IMR-90 (cell line): ENCODE data around the gene SAMHD1. TPM values are rescaled to one million over a fixed set of nuclear protein-coding genes. Genes with fewer than 3 reads are reported as not detected.
A peak's percentile ranks its signal among the peaks of the same experiment; 100 is the strongest.

ENCODE experiments used
- ATAC-seq: fragments of 200-7000 bp; cut with Tn5 transposase; 2 replicates; pipeline ENCODE4 v1.9.1; 2020; ENCODE audit warnings: low read depth, mild to moderate bottlenecking, moderate library complexity
- BruUV-seq: library from RNA; stranded (reverse); fragments of 400-500 nt; replicated peaks from 2 replicates; lab custom pipeline; 2021; lab: Mats Ljungman, UMichigan
- CTCF ChIA-PET: fragments of 300-600 bp; formaldehyde crosslinking; extraction: SDS; loops from one replicate; lab custom pipeline; 2021; ENCODE audit warnings: antibody characterized with exemption; lab: Yijun Ruan, JAX
- POLR2A ChIA-PET: fragments of 300-600 bp; sonication (Branson Sonifier 250); formaldehyde crosslinking; loops from one replicate; lab custom pipeline; 2022; ENCODE audit warnings: antibody characterized with exemption; ENCODE audit not compliant: unreplicated experiment; lab: Charles Lee
- DNase-seq: peaks from one replicate; pipeline ENCODE4 v3.0.0; 2013
- H2AFZ ChIP-seq: replicated peaks from 2 replicates; pipeline ENCODE3; 2013; ENCODE audit warnings: low read length, mild to moderate bottlenecking; ENCODE audit not compliant: poor library complexity
- H2AK5ac ChIP-seq: 2 replicates; pipeline ENCODE4 v1.6.1; 2013; ENCODE audit warnings: low read depth, low read length, inconsistent platforms
- H2AK9ac ChIP-seq: replicated peaks from 2 replicates; pipeline ENCODE3; 2013; ENCODE audit warnings: mild to moderate bottlenecking, low read depth, low read length, moderate library complexity; ENCODE audit not compliant: poor library complexity
- H2BK120ac ChIP-seq: 2 replicates; pipeline ENCODE4 v1.6.1; 2013; ENCODE audit warnings: low read depth, low read length, inconsistent platforms
- H2BK15ac ChIP-seq: 3 replicates; pipeline ENCODE4 v1.6.1; 2013; ENCODE audit warnings: low read depth, low read length, inconsistent platforms
- H2BK20ac ChIP-seq: 2 replicates; pipeline ENCODE4 v1.6.1; 2013; ENCODE audit warnings: low read depth, mild to moderate bottlenecking, inconsistent platforms, low read length, moderate library complexity
- H2BK5ac ChIP-seq: 2 replicates; pipeline ENCODE4 v1.6.1; 2013; ENCODE audit warnings: mild to moderate bottlenecking, low read depth, low read length, inconsistent platforms; ENCODE audit not compliant: poor library complexity, severe bottlenecking
- H3K14ac ChIP-seq: replicated peaks from 2 replicates; pipeline ENCODE4 v1.6.1; 2013; ENCODE audit warnings: low read depth, low read length, inconsistent platforms
- H3K18ac ChIP-seq: 2 replicates; pipeline ENCODE4 v1.6.1; 2013; ENCODE audit warnings: low read depth, low read length, control low read depth
- H3K23ac ChIP-seq: 2 replicates; pipeline ENCODE4 v1.6.1; 2013; ENCODE audit warnings: low read depth, low read length, inconsistent platforms
- H3K27ac ChIP-seq: 2 replicates; pipeline ENCODE4 v1.5.1; 2013; ENCODE audit warnings: mild to moderate bottlenecking, control low read depth, low read length; ENCODE audit not compliant: insufficient read depth
- H3K27me3 ChIP-seq: 2 replicates; pipeline ENCODE4 v1.6.1; 2013; ENCODE audit warnings: low read length; ENCODE audit not compliant: control insufficient read depth, insufficient read depth
- H3K36me3 ChIP-seq: 2 replicates; pipeline ENCODE4 v1.6.1; 2013; ENCODE audit warnings: low read length, mixed read lengths; ENCODE audit not compliant: control insufficient read depth, insufficient read depth
- H3K4ac ChIP-seq: 2 replicates; pipeline ENCODE4 v1.6.1; 2013; ENCODE audit warnings: low read depth, low read length, inconsistent platforms
- H3K4me1 ChIP-seq: 2 replicates; pipeline ENCODE4 v1.6.1; 2013; ENCODE audit warnings: low read length, mixed read lengths; ENCODE audit not compliant: control insufficient read depth, insufficient read depth
- H3K4me2 ChIP-seq: 2 replicates; pipeline ENCODE4 v1.6.1; 2013; ENCODE audit warnings: low read depth, mild to moderate bottlenecking, control low read depth, low read length, moderate library complexity
- H3K4me3 ChIP-seq: 2 replicates; pipeline ENCODE4 v1.5.1; 2013; ENCODE audit warnings: low read depth, mild to moderate bottlenecking, control low read depth, low read length, moderate library complexity; ENCODE audit not compliant: insufficient read depth
- H3K56ac ChIP-seq: 2 replicates; pipeline ENCODE4 v1.6.1; 2013; ENCODE audit warnings: low read length, inconsistent platforms; ENCODE audit not compliant: insufficient read depth; ENCODE audit errors: extremely low read depth
- H3K79me1 ChIP-seq, 2 experiments: 2 replicates each; pipeline ENCODE4 v1.6.1; 2013; ENCODE audit warnings: low read length in 2 of 2, inconsistent platforms in 1 of 2, low read depth in 1 of 2
- H3K9ac ChIP-seq: 2 replicates; pipeline ENCODE4 v1.6.1; 2013; ENCODE audit warnings: low read depth, low read length, control low read depth
- H3K9me1 ChIP-seq: 2 replicates; pipeline ENCODE4 v1.6.1; 2013; ENCODE audit warnings: low read length, inconsistent platforms; ENCODE audit not compliant: insufficient read depth
- H3K9me3 ChIP-seq: 2 replicates; pipeline ENCODE4 v1.6.1; 2013; ENCODE audit warnings: low read length; ENCODE audit not compliant: control insufficient read depth, insufficient read depth
- H4K20me1 ChIP-seq: 2 replicates; pipeline ENCODE4 v1.6.1; 2013; ENCODE audit warnings: low read length, inconsistent platforms; ENCODE audit not compliant: insufficient read depth
- H4K5ac ChIP-seq: 2 replicates; pipeline ENCODE4 v1.6.1; 2013; ENCODE audit warnings: mild to moderate bottlenecking, low read depth, low read length, control low read depth
- H4K8ac ChIP-seq, 2 experiments: 2 replicates each; pipeline ENCODE4 v1.6.1; 2013; ENCODE audit warnings: low read depth in 2 of 2, low read length in 2 of 2, control low read depth in 1 of 2, inconsistent platforms in 1 of 2
- H4K91ac ChIP-seq: 2 replicates; pipeline ENCODE4 v1.6.1; 2013; ENCODE audit warnings: low read depth, low read length, inconsistent platforms; ENCODE audit not compliant: insufficient read depth
- BHLHE40 ChIP-seq: fragments of 150-350 bp; IDR thresholded peaks from 2 replicates; pipeline ENCODE4 v1.6.1; 2016; ENCODE audit warnings: mild to moderate bottlenecking, low read depth, low read length
- CEBPB ChIP-seq: IDR thresholded peaks from 2 replicates; pipeline ENCODE4 v1.6.1; 2012; ENCODE audit warnings: low read depth, low read length, improper control_type of control experiment
- CHD1 ChIP-seq: IDR thresholded peaks from 2 replicates; pipeline ENCODE4 v1.6.1; 2012; ENCODE audit warnings: low read depth, low read length, improper control_type of control experiment
- CTCF ChIP-seq: conservative IDR thresholded peaks from 2 replicates; pipeline ENCODE4 v1.5.1; 2012; ENCODE audit warnings: mild to moderate bottlenecking, low read depth, low read length, improper control_type of control experiment
- ELK1 ChIP-seq: fragments of 150-350 bp; IDR thresholded peaks from 2 replicates; pipeline ENCODE4 v1.6.1; 2016; ENCODE audit warnings: low read depth, mild to moderate bottlenecking, low read length, moderate library complexity, borderline replicate concordance
- FOS ChIP-seq: fragments of 150-350 bp; IDR thresholded peaks from 2 replicates; pipeline ENCODE4 v1.6.1; 2016; ENCODE audit warnings: low read depth, low read length
- MAFK ChIP-seq: IDR thresholded peaks from 2 replicates; pipeline ENCODE4 v1.6.1; 2012; ENCODE audit warnings: low read depth, low read length, improper control_type of control experiment
- MAZ ChIP-seq: IDR thresholded peaks from 2 replicates; pipeline ENCODE4 v1.6.1; 2012; ENCODE audit warnings: low read depth, mild to moderate bottlenecking, low read length, improper control_type of control experiment, moderate library complexity, borderline replicate concordance
- MXI1 ChIP-seq: IDR thresholded peaks from 2 replicates; pipeline ENCODE4 v1.6.1; 2012; ENCODE audit warnings: low read depth, mild to moderate bottlenecking, low read length, moderate library complexity, borderline replicate concordance
- NFE2L2 ChIP-seq: fragments of 150-350 bp; IDR thresholded peaks from 2 replicates; pipeline ENCODE4 v1.6.1; 2016; ENCODE audit warnings: low read depth, mild to moderate bottlenecking, low read length
- POLR2A ChIP-seq: IDR thresholded peaks from 2 replicates; pipeline ENCODE4 v1.6.1; 2012; ENCODE audit warnings: mild to moderate bottlenecking, low read depth, low read length
- RAD21 ChIP-seq: IDR thresholded peaks from 2 replicates; pipeline ENCODE4 v1.6.1; 2012; ENCODE audit warnings: low read length, improper control_type of control experiment
- RCOR1 ChIP-seq: IDR thresholded peaks from 2 replicates; pipeline ENCODE4 v1.6.1; 2012; ENCODE audit warnings: mild to moderate bottlenecking, low read length, improper control_type of control experiment; ENCODE audit not compliant: insufficient replicate concordance
- RFX5 ChIP-seq: IDR thresholded peaks from 2 replicates; pipeline ENCODE4 v1.8.0; 2012; ENCODE audit warnings: low read depth, mild to moderate bottlenecking, low read length, moderate library complexity
- SMC3 ChIP-seq: fragments of 150-350 bp; IDR thresholded peaks from 2 replicates; pipeline ENCODE4 v1.6.1; 2016; ENCODE audit warnings: low read depth, mild to moderate bottlenecking, antibody characterized with exemption, low read length, moderate library complexity
- USF2 ChIP-seq: fragments of 150-350 bp; IDR thresholded peaks from 2 replicates; pipeline ENCODE4 v1.6.1; 2017; ENCODE audit warnings: mild to moderate bottlenecking, antibody characterized with exemption, low read length, low read depth
- WGBS, 2 experiments: methylation state at CpG; one replicate each; pipeline versions ENCODE4 v1.1.5 to v1.1.7; 2013; ENCODE audit warnings: missing lambda C conversion rate in 2 of 2; ENCODE audit not compliant: insufficient read length in 1 of 2; ENCODE audit errors: extremely low coverage in 2 of 2; 5-methylcytosine and 5-hydroxymethylcytosine counted together
- dilution Hi-C: fragments of 300-500 bp; cut with HindIII; formaldehyde crosslinking; loops from one replicate; pipeline ENCODE4 v1.14.3; 2018; ENCODE audit warnings: low sequenced_read_pairs; ENCODE audit not compliant: unreplicated experiment
- in situ Hi-C: fragments of 300-500 bp; cut with MboI; formaldehyde crosslinking; loops from 3 replicates; pipeline ENCODE4 v1.14.3; 2019; ENCODE audit warnings: low sequenced_read_pairs, inconsistent platforms, mixed read lengths
- intact Hi-C: fragments of 100-400 bp; cut with micrococcal nuclease; formaldehyde crosslinking; loops from 2 replicates; pipeline ENCODE4 v1.10.0; 2022
- polyA plus RNA-seq, 3 experiments: library from polyadenylated mRNA; depleted of rRNA; stranded (reverse); fragments of >200 nt; gene quantifications; 2 replicates each; pipeline ENCODE4 v1.2.3, GENCODE V29; 2012; ENCODE audit warnings: low replicate concordance in 1 of 3
- total RNA-seq: library from RNA; depleted of rRNA; stranded (reverse); fragments of >200 nt; gene quantifications from 2 replicates; pipeline ENCODE4 v1.2.3, GENCODE V29; 2012

SAMHD1 gene
- total and polyA plus RNA-seq, 2 of the 4 experiments (the other 2 are of a cell fraction): 6.3 to 14.9 TPM

GRCh38 chr20:36881888-36882287 is 69.6 kb downstream of the SAMHD1 start:
- ChIA-PET CTCF (no interaction called here), POLR2A (no interaction called here)
- Histone ChIP-seq H2BK120ac (no peak overlapping the region), H3K4me3 (no peak overlapping the region), H4K91ac (no peak overlapping the region), H2AFZ (peak overlapping the region; percentile 23), H3K14ac (no peak overlapping the region), H3K9me1 (no peaks in the 10 kb centered on the region), H2AK9ac (peak overlapping the region; percentile 5), H3K79me1 (no peaks in the 10 kb centered on the region), H2BK15ac (no peak overlapping the region), H2BK20ac (no peak overlapping the region), H3K9me3 (no peaks in the 10 kb centered on the region), H2AK5ac (no peak overlapping the region), H3K4me2 (no peak overlapping the region), H3K9ac (no peak overlapping the region), H3K4ac (no peak overlapping the region), H3K27ac (no peak overlapping the region), H3K36me3 (no peaks in the 10 kb centered on the region), H3K23ac (no peak overlapping the region), H3K4me1 (no peaks in the 10 kb centered on the region), H4K5ac (no peak overlapping the region), H4K20me1 (no peaks in the 10 kb centered on the region), H2BK5ac (no peak overlapping the region), H3K27me3 (peaks cover 12% of the 10 kb centered on the region), H3K56ac (no peak overlapping the region), H4K8ac (no peak overlapping the region), H3K18ac (no peak overlapping the region)
- intact Hi-C loops (loop anchor here (10.0 kb wide), 1 partner anchor 267 kb away; no protein-coding TSS in a partner anchor), dilution Hi-C loops (no loop called here), in situ Hi-C loops (no loop called here)
- ATAC-seq (no peak), DNase-seq (no peak)
- 23% methylated on average over 3 of the region's 4 CpGs; no CpG with 5 or more reads in 1 of the 2 experiments for WGBS, 2 experiments
- TF ChIP-seq CEBPB (no peak), BHLHE40 (no peak), FOS (no peak), POLR2A (no peak), MAFK (no peak), MAZ (no peak), NFE2L2 (no peak), SMC3 (no peak), RCOR1 (no peak), ELK1 (no peak), MXI1 (no peak), CHD1 (no peak), USF2 (no peak), RFX5 (no peak), RAD21 (no peak), CTCF (no peak)
- no TSS peak for BruUV-seq
